ENCODE measurements around the gene CARD6. TPM values are rescaled to one million over a fixed set of nuclear protein-coding genes. Genes with fewer than 3 reads are reported as not detected.
"Not testable (repeated sequence)": the region's sequence is repeated elsewhere in the genome, so short reads cannot be mapped to it uniquely, and the experiment has no call there.

CARD6 gene
- total RNA-seq, 4 donors from 2014 or later: 4.1 to 20.6 (median 7.1) TPM

- no peaks in the 10 kb centered on the region for H3K4me1 ChIP-seq
- no peak overlapping the region for H3K27ac ChIP-seq
- no peak for TF ChIP-seq POLR2A (IDR thresholded peaks at IDR 0.05)
- TF ChIP-seq CTCF (IDR thresholded peaks at IDR 0.05): no peak
- H3K4me3 ChIP-seq: peak overlapping the region in 2 of 4 donors; percentile 37 to 57
- H3K36me3 ChIP-seq: no peaks in the 10 kb centered on the region
- no peaks in the 10 kb centered on the region for H3K9me3 ChIP-seq
- no peaks in the 10 kb centered on the region for H3K27me3 ChIP-seq
- DNase-seq: no peak
These were observed 1.2 kb downstream of the CARD6 start for GRCh38 chr5:40842351-40842750.

DNA sequence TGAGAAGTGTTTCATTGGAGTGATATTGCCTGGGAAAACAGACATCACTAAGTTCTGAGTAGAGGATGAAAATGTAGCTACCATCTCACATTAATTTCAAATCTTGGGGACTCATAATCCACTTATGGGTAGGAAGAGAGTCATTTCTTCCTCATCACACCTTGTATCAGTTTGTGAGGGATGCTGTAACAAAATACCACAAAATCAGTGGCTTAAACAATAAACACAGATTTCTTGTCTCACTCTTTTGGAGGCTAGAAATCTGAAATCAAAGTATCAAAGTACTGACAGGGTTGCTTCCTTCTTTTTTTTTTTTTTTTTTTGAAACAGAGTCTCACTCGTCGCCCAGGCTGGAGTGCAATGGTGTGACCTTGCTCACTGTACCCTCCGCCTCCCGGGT lies 3.4 kb downstream of the CARD6 start:
- TF ChIP-seq CTCF (IDR thresholded peaks at IDR 0.05) (no peak), POLR2A (IDR thresholded peaks at IDR 0.05) (no peak)
- H3K36me3 ChIP-seq: no peaks in the 10 kb centered on the region
- no peak overlapping the region for H3K4me3 ChIP-seq
- H3K27me3 ChIP-seq: no peaks in the 10 kb centered on the region
- no peak overlapping the region for H3K27ac ChIP-seq
- no peaks in the 10 kb centered on the region for H3K4me1 ChIP-seq
- no peaks in the 10 kb centered on the region for H3K9me3 ChIP-seq
- DNase-seq: no peak

DNA sequence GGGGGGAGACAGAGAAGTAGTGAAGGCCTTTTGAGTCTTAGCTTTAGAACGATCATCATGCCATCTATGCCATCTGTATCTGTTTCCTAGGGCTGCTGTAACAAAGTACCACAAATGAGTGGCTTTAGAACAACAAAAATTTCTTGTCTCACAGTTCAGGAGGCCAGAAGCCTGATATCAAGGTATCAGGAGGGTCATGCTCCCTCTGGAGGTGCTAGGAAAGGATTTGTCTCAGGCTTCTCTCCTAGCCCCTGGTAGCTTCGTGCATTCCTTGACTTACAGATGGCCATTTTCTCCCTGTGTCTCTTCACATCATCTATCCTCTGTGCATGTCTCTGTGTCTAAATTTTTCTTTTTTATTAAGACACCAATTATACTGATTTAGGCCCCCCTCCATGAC lies 5.2 kb downstream of the CARD6 start:
- Histone ChIP-seq H3K4me1 (no peaks in the 10 kb centered on the region), H3K36me3 (no peaks in the 10 kb centered on the region), H3K27me3 (no peaks in the 10 kb centered on the region), H3K9me3 (no peaks in the 10 kb centered on the region), H3K27ac (no peak overlapping the region), H3K4me3 (no peak overlapping the region)
- no peak for TF ChIP-seq POLR2A (IDR thresholded peaks at IDR 0.05)
- no peak for TF ChIP-seq CTCF (IDR thresholded peaks at IDR 0.05)
- no peak for DNase-seq

- Histone ChIP-seq H3K27me3 (no peaks in the 10 kb centered on the region), H3K36me3 (no peaks in the 10 kb centered on the region), H3K9me3 (no peaks in the 10 kb centered on the region), H3K4me1 (no peaks in the 10 kb centered on the region), H3K27ac (no peak overlapping the region), H3K4me3 (no peak overlapping the region)
- no peak for TF ChIP-seq POLR2A (IDR thresholded peaks at IDR 0.05)
- TF ChIP-seq CTCF (IDR thresholded peaks at IDR 0.05): no peak
- DNase-seq: no peak
These were observed 6.4 kb downstream of the CARD6 start for GRCh38 chr5:40847525-40847924.

GRCh38 chr5:40853632-40854192 lies 12.5 kb downstream of the CARD6 start:
- H3K36me3 ChIP-seq: no peaks in the 10 kb centered on the region
- no peaks in the 10 kb centered on the region for H3K27me3 ChIP-seq
- no peak overlapping the region for H3K4me3 ChIP-seq
- H3K27ac ChIP-seq: no peak overlapping the region
- DNase-seq: no peak
- TF ChIP-seq POLR2A (IDR thresholded peaks at IDR 0.05): no peak
- no peak for TF ChIP-seq CTCF (IDR thresholded peaks at IDR 0.05)
- H3K9me3 ChIP-seq: no peaks in the 10 kb centered on the region
- H3K4me1 ChIP-seq: no peaks in the 10 kb centered on the region

GRCh38 chr5:40860711-40861110 lies 19.5 kb downstream of the CARD6 start:
- Histone ChIP-seq H3K4me3 (no peak overlapping the region), H3K27ac (no peak overlapping the region), H3K4me1 (no peaks in the 10 kb centered on the region), H3K27me3 (no peaks in the 10 kb centered on the region), H3K9me3 (no peaks in the 10 kb centered on the region), H3K36me3 (no peaks in the 10 kb centered on the region)
- TF ChIP-seq POLR2A (IDR thresholded peaks at IDR 0.05) (no peak), CTCF (IDR thresholded peaks at IDR 0.05) (no peak)
- DNase-seq: no peak

- H3K27me3 ChIP-seq, H3K9me3 ChIP-seq, H3K36me3 ChIP-seq, DNase-seq, H3K27ac ChIP-seq, H3K4me1 ChIP-seq, H3K4me3 ChIP-seq: not testable (repeated sequence)
These were observed 23.8 kb downstream of the CARD6 start for GRCh38 chr5:40865004-40865403.

Data from Peyer's patch (tissue), 4 donors.